Stimulated activated CD8-positive, alpha-beta memory T cell treated with anti-CD3 and anti-CD28 coated beads, Interleukin-2, amount 100 ng/mL, for 1 hour (primary cell): ENCODE data around the gene RNLS.
"Not testable (repeated sequence)": the region's sequence is repeated elsewhere in the genome, so short reads cannot be mapped to it uniquely, and the experiment has no call there.

Source experiments
- DNase-seq, 2 donors: peaks; one replicate each; pipeline ENCODE4 v3.0.0-alpha.2; 2020; ENCODE audit warnings: low read depth in 2 of 2

The RNLS gene

DNA sequence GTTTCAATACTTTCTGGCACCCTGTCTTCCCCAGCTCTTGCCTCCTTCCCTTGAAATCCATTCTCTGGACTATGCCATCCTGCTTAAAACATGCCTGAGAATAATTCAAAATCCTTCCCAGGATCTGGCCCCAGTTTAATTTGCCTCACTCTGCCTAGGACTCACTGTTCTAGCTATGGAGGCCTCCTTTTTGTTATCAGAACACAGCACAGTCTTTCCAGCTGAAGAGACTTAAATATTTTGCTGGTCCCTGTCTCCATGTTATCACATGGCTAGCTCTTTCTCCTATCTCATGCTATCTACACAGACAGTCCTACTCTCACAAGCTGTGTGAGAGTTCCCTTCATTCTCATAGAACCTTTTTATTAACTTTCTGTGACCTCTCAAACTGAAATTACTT lies 194.8 kb downstream of the RNLS start:
- no peak for DNase-seq

DNA sequence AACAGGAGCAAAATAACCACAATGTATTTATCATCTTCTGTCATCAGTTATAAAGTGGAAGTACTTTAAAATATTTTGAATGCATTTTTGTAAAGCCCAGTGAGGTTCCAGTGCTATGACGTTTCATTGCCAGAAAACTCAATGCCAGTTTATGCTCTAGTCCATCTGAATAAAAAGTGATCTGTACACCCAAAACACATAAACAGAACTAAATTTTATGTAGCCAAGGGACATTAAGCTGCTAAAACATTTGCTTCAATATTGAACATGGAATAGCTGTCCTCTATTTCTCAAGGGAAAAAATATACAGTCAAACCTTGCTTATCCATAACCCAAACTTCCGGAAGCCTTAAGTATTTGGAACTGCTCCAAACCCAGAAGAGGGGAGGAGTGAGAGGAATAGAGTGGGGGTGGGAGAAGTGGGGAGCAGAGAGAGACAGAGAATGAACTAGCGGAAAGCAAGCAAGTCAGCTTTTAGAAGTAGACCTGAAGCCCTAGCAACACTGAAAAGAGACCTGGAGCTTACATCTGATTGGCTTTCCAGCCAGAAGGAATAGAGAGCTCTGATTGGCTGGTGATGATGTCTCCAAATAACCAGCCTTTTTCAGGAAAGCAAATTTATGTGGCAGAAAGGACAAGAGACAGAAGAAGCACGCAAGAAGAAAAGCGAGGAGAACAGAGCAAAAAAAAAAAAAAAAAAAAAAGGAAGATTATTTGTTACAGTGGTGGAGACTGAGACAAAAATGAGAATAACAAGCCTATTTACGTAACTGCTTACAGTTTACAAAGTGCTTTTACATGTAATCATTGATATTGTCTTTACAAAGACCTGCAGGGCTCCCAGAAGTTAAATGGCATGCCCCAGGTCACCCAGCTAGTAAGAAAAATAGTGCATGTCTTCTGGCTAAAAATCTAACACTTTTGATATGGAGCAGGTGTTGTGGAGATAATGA lies 196.0 kb downstream of the RNLS start:
- DNase-seq = no peak

DNA sequence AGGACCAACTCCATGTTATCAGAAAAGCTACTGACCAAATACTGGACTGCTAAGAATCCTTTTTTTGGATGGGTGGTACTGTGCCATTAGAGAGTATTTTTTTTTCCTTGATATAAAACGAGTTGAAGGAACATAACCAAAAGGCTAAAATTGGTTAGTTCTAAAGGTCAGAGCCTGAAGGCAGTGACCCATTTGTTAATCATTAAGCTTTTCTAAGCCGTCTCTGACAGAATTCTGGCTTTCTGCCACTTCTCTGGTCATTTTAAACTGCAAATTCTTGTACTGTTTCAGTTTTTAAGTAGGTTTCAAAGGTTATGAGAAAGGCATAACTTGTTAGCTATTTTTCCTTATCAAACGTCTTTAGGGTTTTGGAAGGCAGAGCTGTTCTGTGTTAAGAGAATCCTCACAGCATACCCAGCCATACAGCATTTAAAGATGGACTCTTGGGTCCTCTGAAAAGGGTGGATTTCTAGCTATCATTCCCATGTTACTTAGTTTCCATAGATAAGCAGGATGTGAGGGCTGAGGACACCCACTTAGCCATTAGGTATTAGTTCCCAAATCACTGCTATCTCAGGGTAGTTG lies 196.8 kb downstream of the RNLS start:
- no peak for DNase-seq

DNA sequence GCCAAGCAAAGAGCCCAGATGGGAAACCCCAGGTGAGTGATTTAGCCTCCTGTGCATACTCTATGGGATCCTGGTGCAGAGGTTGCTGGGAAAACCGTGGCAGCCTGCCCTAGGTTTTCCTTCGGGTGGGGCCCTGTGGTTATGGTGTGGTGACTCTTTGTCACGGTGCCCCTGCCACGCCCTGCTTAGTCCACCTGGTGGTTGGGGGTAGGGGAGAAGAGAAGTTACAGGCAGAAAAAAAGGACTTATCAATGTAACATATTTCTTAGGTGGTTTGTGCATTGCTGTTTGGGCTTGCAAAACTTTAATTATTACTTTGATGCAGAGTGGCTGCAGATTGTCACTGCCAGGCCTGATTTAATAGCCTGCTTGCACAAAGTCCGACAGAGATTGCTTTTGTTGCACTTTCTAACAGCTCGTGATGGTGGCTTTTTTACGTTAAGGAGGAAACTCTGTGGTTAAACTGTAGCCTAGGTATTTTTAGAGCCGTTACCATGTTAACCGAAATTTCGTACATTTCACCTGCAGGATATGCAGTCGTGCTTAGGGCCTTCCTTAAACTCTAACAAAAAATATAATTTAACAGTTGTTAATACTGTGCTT lies 197.4 kb downstream of the RNLS start:
- no peak for DNase-seq

DNA sequence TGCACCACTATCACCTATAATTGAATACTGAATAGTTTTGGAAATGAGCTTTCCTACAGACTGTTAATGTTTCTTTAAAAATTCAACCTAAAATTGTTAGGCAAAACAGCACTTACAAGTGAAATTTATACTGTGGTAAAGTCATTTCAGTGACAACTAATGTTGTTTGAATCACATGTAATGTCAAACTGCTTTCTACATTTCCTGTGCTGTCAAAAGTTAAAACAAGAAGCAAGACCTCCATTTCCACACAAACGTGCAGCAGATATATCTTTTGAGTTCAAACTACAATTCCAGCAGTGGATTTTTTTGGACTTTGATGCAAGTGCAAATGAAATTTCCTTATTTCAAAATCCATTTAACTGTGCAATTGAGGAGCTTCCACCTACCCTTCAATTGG lies 199.8 kb downstream of the RNLS start:
- no peak for DNase-seq

DNA sequence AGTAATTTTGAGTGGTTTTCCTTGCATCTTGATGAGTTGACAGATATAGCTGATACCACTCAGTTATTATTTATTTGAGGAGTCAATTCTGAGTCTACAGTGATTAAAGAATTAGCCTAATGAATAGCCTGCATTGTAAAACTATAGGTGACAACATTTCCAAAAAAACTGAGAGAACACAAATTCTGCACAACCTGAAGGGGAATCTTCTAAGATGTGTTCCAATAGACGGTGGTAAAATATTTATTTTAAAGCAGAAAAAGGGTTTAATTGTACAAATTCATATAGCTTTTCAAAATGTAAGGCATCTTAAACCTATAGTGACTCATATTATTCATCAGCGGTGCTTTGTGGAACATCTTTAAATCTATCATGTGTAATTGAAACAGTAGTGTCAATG lies 200.4 kb downstream of the RNLS start:
- DNase-seq = no peak

DNA sequence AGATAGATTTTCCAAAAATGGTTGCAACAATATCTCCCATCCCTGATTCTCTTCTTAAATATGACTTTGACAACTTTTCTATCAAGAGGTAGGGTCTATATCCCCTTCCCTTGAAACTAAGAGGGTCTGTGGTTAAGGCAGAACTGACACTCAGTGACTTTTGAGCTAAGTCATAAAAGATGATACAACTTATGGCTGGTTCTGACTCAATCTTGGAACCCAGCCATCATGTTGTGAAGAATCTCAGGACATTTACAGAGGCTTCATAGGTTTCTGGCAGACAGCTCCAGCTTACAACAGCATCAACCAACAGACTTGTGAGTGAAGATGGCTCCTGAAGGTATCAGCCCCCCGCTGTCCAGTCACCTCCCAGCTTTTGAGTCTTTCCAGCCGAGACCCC lies 203.5 kb downstream of the RNLS start:
- no peak for DNase-seq

DNA sequence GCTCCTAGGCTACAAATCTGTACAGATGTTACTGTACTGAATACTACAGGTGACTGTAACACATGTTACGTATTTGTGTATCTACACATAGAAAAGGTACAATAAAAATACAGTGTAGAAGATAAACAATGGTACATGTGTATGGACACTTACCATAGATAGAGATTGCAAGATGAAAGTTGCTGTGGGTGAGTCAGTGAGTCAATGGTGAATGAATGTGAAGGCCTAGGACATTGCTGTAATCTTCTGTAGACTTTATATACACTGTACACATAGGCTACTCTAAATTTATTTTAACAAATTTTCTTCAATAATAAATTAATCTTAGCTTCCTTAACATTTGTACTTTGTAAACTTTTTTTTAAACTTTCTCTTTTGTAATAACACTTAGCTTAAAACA lies 205.6 kb downstream of the RNLS start:
- DNase-seq = no peak

DNA sequence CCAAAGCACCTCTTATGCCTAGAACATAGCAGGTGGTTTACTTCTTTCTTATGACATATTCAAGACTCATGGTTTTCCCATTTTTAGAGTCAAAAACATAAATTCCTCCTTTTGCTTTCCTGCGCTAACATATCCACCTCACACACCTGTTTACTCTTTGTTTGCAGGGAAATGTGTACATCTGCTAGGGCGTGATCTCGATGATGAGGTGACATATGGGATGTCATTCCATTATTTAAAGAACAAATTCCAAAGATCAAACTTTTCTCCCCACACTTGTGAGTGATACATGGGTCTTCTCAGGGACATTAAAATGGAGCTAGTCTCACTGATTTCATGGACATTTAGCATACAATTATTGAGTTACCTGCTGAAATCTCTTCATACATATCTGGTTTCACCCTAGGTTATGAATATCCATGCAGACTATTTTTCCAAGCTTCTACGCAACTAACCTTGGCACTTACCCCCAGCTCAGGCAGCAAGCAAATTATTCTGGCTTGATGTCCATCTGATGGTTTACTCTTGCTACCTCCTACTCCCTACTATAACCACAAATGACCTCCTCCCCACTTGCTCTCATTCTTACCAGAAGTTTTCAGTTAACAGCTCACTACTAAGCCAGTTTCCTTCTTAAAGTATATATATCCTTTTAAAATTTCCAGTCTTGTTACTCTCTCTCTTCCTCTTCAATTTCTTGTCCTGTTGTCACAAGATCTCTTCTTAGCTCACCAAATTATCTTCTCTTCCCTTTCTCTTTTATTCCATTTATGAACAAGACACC lies 208.5 kb downstream of the RNLS start:
- no peak for DNase-seq

DNA sequence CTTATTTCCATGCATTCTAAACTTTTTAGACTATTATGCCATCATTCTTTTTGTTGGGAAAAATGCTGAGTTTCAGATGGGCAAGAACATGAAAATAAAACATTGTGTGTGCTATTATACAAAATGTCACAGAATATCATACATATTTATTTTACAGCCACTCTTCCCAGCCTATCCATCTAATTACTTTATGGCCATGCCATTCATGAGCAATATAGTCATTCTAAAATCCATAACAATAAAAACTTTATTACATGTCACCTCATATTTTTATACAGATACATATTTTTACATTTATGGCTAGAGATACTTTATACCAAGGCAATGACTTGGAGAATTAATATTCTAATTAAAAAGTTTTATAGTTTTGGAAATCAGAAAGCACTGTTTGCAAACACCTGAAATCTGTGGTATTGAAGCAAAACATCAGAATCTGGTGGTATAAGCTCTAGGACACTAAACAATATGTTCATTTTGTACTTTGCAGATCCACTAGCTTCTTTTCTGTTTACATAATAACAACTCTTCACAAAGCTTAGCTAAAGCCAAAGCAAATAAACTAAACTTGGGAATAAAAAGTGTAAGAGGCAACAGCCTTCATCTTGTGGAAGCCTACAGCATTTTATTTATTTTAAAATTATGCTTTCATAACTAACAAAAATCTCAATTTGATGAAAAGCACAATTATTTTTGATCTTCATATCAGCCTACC lies 210.1 kb downstream of the RNLS start:
- DNase-seq = no peak

DNA sequence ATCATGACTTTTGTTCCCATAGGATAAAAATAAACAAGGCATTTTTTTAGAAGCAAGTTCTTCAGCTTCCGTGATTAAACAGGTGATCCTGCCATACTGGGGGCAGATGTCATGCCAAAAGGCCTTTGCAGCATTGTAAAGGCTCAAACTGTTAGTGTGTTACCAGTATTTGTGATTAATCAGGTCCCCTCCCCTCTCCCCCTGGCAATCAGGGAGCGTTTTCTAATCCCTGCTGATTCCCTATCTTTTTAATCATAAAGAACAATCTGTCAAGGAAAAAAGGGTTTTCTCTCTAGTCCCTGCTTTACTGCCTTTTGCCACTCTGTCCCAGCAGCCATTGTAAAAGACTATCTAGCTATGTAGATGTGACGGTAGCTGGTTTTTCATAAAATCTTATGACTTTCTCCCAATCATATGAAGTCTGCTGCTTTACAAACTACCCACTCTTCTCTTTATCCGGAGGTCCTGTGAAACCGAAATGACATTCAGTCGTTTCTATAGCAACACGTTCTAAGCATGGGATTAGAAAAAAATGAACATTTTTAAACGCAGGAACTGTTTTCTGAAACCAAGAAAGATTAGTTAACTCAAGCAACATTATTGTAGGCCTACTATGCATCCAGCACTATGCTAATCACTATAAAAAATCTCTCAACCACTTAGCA lies 210.9 kb downstream of the RNLS start:
- no peak for DNase-seq

DNA sequence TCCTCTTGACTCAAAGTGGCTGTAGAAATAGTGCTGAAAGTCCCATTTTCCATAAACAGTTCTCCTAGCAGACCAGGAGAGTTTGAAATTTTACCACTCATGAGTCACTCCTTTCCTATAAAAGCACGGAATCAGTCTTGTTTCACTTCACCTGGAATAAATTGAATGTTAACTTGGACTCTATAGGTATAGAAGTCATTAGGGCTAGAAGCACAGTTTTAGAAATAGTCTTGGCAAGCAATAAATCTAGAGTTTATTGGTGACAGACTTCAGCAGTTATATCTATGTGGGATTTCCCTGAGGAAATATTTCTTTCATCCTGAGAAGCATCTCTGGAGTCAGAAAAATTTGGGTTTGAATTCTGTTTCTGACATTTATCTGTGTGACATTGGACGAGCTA lies 212.4 kb downstream of the RNLS start:
- DNase-seq = no peak

DNA sequence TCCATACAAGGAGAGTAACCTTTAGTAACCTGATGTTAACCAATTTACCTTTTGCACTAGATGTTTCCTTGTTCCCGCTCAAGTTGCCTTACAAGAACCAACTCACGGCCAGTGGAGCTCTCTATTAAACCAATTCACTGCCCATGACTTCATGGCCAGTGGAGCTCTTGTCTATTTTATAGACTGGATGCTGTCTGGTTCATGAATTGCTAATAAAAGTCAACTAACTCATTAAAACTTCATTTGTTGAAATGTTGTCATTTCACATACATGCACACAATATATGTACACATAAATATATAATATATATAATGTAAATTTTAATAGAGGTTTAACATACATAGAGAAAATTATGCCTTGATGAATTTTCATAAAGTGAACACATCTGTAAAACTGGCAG lies 216.3 kb downstream of the RNLS start:
- no peak for DNase-seq

DNA sequence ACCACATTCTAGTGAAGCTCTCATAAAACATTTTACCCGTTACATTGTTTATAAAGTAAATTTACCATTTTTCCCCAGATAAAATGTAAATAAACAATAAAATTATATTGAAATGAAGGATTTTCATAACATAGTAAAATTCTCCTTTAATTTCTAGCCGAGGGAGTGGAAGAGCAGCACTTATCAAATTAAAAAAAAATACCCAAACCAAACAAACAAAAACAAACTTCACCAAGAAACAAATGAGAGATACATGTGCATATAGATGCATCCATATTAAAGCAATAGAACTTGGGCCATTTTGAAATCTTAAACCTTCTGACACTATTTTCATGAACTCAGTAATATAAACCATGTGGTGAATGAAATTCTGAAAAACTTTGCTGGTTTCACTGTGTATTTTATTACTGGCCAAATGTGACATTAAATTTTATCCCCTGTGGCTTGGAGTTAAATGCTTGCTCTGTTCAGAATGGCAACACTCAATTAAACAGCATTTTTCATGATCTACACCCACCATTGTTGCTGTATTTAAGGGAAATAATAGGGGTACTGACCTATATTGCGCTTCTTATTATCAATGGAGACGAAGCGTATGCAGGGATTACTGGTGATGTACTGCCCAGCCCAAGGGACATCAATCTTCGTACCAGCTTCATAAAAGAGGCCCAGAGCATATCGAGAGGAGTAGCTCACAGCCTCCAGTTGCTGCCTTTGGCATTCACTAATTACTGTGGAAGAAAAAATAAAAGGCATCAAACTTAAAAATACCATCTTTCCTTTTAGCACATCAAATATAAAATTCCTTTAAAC lies 220.9 kb downstream of the RNLS start:
- DNase-seq = no peak

DNA sequence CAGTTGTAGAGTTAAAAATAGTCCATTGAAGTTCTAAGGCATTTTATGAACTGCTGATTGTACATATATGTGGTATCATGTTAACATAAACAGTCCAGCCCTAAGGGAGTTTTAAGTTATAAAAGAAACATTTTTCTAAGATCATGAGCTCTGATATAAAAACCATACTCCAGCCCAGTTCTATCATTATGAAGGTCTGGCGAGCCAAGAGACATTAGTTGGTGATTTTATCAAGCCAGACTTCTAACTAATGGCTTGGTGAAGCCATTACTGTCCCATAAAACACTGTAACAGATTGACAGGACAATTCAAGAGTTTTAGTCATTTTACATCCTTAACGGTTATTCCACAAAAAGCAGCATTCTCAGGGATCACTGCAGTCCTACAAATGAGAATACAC lies 221.6 kb downstream of the RNLS start:
- DNase-seq = no peak

DNA sequence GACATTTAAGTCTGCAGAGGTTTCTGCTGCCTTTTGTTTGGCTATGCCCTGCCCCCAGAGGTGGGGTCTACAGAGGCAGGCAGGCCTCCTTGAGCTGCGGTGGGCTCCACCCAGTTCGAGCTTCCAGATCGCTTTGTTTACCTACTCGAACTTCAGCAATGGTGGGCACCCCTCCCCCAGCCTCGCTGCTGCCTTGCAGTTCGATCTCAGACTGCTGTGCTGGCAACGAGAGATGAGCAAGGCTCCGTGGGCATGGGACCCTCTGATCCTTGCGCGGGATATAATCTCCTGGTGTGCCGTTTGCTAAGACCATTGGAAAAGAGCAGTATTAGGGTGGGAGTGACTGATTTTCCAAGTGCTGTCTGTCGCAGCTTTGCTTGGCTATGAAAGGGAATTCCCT lies 227.4 kb downstream of the RNLS start:
- DNase-seq = not testable (repeated sequence)

DNA sequence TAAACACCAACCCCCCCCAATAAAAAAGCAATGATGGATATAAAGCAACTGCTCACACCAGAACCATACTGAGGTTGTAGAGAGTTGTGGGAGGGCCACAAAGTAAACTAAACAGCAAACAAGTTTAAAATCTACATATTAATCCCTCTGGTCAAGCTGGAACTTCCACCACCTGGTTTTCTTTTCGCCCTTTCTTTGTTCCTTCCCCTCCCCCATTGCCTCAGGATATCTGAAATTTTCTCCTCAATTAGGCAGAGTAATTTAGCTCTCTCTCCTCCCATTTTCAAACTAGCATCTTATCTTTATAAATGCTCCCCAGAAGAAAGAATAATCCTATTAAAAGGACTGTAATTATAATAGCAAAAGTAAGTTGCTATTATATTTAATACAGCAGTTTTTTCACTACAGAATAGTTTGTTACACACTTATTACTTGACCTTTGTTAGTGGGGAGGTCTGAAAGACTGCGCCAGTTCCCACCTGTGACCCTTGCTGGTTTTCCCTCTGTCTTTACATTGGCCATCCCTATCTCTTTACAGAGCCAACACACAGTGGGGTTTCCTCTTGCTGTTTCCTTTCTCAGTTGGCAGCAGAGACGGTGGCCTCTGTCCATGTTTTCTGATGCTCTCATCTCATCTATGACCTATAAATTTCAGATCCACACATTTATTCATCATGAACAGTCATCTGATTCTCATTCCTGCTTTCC lies 235.4 kb downstream of the RNLS start:
- DNase-seq = no peak

DNA sequence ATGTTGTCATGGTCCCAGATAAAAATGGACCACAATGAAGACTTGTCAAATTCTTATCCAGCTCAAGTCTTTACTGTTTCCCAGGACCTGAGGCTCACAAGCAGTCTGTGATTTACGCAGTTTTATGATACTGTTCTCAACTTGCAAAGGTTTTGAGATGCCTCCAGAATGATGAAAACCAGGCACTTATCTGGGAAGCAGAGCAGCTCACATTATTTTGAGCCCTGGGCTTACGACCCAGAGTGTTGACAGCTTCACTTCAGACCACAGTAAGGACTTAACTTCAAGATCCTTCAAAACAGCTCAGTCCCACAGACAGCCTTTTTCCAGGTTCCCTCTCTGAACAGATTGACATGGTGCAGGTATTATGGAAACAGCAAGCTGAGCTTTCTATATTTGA lies 236.1 kb downstream of the RNLS start:
- no peak for DNase-seq

DNA sequence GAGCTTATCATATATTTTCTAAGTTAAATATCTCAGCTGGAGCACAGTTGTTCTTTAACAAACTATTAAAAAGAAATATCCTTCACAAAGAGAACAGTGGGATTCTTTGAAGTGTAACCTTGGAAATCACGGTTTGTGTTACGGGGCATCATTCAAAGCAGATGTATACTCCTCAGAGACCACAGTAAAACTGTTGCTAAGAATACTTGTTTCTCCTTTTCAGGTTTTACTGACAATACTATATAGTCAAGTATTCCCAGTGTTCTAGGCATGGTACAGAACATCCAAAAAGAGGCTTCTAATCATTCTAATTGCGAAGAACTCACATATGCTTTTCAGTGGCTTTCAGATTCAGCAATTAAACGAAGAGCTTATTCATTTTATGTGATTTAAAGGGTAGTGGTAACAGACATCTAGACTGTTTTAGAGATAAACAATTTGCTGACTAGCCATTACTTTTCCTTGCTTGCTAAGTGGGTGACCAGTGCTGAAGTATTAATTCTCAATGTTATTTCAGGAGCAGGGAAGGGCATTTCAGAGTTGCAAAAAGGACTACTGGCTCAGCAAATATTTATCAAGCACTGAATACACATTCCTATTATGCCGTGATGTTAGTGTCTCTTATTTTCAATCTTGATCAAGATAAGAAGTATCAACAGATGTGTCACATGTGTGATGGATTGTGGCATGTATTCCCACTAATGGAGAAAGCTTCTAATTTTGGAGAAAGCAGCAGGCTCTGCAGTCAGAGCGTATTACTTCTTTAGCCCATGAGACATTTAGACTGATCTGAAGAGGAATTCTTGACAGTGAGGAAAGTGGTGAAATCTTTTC lies 236.8 kb downstream of the RNLS start:
- no peak for DNase-seq
